Activated CD4-positive, alpha-beta T cell treated with anti-CD3 and anti-CD28 coated beads for 24 hours (primary cell): ENCODE results near the gene BASP1.
"Not testable (repeated sequence)": the region's sequence is repeated elsewhere in the genome, so short reads cannot be mapped to it uniquely, and the experiment has no call there.

Experiments
- DNase-seq, 2 donors: peaks; one replicate each; pipeline ENCODE4 v3.0.0-alpha.2; 2020; ENCODE audit warnings: low read depth in 2 of 2

The BASP1 gene

DNA sequence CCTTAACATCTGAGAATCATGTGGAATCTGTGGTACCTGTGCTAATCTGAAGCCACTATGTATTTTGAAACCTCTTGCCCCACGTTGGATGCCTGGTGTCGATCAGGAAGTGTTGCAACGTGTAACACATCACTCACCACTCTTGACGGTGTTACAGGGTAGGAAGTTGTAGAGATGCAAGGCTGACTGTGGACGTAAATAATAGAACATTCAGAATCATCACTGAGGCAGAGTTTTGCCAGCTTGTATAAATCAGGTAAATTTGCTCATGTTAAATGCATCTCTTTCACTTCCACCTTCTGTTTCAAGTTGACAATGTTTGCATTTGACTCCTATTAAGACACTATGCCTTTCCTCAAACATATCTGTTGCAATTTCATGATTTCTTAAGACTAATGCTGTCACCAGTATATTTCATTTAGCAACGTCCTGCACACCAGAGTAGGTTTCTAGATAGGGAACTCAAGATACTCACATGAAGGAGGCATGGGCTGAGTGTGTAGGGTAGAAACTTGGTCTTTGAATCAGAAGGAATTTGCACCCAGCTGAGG, 38.1 kb downstream of the BASP1 start:
- DNase-seq: no peak

DNA sequence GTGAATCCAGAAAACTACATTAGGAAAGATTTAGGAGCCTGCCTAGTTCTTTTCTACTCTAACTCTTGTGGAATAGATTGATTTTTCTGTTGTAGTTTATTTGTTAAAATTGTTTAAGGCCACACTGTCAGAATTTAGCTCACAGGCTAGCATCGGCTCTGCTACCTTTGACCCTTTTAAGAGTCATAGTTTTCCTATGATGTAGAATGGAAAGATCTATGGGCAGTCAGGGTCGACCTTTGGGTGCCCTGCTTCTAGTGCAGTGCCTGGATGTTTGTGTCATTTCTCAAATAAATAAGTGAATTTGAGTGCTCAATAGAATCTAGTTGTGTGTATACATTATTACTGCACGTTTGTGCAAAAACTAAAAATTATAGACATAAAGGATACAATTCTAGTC, 38.7 kb downstream of the BASP1 start:
- no peak for DNase-seq

DNA sequence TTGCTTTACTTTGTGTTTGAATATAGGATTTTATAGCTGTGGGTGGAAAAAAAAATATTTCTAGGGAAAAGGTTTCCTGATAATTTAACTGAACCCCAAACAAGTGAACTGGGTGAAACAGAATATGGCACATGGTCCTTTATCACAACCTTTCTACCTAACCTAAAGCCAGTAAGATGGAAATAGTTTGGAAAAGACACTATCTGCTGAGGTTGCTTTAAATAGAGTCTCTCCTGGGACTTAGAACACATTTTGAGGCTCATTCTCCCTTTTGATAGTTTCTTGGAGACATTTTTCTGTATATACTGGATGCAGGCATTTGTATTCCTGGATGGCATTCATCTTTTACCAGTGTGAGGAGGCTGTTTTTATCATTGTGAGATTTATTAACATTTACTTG, 39.4 kb downstream of the BASP1 start:
- no peak for DNase-seq

DNA sequence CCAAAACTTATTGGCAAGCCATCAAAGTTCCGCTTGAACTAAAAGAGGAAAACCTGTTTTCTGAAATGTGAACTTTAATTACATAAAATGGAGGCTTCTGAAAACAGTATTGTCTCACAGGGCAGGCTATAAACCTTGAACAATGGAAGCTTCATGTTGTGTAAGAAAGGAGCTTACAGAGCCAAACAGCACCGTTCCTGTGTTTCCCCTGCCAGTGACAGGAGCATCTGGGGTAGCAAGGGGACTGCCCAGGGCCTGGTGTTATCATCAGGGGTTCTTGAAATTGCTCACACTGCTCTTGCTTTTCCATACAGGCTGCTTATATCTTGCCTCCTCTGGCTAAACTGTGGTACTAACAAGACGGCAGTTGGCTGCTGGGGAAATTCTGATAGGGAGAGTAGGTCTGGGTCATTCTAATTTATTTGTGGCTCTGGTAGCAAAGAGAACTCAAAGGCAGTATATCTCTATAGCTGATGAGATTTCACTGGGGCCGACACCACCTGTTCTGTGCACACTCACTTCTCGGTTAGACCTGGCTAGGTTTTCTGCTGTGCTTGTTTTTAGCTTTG, 40.4 kb downstream of the BASP1 start:
- DNase-seq: no peak

DNA sequence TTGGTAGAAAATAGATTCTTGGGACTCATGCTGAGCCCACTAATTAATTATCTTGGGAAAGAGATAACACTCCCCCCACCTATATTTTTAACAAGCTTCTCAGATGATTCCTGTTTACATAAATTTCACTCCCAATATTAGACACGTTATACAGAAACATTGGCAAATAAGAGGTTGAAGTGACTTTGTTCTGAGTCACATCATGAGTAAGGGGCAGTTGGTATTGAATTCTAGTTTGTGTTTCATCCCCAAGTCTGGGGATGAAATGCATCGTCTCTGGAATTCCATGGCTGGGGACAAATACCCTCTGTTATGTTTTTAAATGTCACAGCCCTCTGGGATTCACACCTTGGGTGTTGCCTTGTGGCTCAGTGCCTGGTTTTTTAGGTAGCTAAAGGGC, 41.0 kb downstream of the BASP1 start:
- DNase-seq: no peak

DNA sequence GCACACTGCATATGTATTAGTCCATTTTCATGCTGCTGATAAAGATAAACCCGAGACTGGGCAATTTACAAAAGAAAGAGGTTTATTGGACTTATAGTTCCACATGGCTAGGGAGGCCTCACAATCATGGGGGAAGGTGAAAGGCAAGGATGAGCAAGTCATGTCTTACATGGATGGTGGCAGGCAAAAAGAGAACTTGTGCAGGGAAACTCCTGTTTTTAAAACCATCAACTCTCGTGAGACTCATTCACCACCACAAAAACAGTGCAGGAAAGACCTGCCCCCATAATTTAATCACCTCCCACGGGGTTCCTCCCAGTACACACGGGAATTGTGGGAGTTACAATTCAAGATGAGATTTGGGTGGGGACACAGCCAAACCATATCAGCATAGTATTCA, 41.6 kb downstream of the BASP1 start:
- not testable (repeated sequence) for DNase-seq

DNA sequence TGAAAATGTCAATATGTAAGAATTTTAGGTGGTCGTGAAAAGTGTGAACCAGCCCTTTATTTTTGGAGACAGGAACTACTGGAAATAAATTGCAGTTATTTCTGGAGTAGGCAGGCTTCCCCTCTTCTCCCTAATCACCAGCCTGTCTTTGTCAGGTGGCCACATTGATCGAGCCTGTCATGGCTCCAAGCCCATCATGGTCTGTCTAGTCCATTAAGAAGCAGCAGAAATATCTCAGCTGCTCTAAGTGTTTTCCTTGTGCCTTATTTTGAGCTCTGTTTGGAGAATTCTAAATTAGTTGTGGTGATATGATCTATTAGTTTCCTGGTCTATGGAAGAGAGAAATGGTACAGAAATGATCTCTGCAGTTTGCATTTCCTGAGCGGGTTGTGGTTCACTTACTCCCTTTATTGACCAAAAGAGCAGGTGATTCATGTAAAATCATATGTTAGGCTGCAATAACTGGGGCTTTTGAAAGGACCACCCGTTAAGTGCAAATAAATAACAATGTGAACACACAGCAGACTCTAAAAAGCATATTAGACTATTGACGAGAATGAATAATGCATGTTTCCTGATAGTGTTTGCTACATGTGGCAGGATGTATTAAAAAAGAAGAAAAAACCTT, 42.3 kb downstream of the BASP1 start:
- no peak for DNase-seq

DNA sequence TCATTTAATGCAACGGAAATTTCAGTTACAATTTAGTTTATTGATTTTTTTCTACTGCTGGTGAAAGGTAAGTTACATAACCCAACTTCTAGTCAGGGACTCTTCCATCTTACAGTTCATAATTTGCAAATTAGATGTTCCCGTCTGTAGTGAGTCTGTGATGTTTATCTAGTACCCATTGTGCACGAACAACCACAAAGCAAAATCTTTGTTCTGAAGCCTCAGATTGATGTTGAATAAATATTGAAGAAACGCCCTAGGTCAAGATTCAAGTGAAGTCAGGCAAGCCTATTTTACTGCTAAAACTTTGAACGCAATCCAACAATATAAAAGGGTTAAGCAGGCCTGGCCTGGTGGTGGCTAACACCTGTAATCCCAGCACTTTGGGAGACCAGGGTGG, 43.1 kb downstream of the BASP1 start:
- DNase-seq: no peak

DNA sequence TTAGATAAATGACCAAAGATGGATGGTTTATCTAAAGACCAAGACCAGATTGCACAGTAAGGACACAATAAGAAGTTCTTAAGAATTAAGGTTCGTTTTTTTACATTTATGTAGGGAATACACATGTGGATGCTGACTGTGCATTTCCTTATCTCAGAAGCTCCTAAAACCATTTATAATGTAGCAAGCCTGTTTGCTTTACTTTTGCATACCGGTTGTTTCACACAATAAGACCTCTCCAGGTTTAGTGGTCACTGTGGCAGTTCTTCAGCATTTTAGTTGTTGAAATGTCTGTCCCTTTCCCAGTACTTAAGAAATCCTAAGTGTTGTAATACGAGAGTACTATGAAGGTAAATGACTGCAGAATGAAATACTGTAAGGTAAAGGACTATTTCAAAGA, 43.6 kb downstream of the BASP1 start:
- no peak for DNase-seq

DNA sequence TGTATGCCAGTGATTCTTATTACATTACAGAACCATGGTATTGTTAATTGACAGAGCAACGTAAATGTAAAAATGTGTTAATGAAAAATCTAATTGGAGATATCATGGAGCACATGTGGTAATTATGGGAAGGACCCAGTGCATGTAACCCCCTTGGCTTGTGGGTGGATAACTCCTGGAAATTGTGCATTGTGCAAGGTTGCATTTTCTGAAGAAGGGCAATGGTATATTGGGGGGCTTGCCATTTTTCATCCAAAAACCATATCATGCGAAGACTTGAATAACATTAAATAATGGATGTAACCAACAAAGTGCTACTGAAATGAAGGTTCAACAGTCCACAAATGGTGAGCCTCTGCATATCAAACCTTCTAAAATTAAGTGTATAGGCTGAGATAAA, 47.6 kb downstream of the BASP1 start:
- no peak for DNase-seq

DNA sequence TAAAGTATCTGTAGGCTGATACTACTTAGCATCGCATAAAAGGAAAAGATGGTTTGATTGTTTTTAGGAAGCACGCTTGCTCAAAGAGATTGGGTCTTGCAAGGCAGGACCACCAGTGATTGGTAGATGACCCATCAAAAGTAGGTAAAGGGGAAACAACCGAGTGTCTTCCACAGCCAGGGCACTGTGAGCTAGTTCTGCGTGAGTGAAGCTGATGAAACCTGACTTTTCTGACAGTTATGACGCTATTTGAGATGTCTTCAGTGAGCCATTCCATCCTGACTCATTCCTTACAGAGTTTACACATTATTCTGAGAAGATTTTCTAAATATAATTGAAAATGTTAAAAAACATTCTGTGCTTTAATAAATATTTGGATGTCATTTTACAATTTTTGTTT, 49.7 kb downstream of the BASP1 start:
- no peak for DNase-seq

DNA sequence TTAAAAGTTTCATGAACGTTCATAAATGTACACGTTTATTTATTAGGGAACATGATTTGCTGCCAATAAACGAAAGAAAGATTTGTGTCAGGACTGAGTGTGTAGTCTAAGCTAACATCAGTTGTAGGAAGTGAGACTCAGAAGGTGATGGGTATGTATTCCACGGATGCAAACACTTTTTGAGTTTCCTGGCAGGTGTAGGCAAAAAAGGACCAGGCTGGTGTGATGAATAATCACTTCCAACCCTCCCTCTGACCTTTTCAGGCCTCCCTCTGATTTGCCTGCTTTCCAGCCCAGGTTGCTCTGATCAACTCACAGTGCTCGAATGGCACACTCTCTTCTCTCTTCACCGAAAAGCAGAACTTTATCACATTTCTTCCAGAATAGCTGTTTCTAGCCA, 51.8 kb downstream of the BASP1 start:
- DNase-seq: no peak

DNA sequence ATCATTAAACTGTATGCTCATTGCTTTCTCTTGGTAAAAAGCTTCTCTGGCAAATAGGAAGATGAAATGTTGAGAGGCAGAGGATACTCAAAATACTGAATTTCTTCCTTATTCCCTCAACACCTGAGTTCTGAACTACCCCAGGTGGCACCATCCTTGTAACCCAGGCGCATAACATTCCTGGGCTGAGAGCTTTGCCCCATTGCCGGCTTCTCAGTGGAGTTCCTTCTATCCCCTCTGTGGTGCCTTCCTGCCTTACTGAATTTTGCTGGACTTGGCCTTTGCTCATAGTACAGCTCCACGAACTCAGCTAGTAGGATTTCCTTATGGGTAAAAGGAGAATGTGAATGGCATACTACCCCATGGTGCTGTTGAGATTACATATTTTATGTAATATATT, 54.7 kb downstream of the BASP1 start:
- DNase-seq: no peak

DNA sequence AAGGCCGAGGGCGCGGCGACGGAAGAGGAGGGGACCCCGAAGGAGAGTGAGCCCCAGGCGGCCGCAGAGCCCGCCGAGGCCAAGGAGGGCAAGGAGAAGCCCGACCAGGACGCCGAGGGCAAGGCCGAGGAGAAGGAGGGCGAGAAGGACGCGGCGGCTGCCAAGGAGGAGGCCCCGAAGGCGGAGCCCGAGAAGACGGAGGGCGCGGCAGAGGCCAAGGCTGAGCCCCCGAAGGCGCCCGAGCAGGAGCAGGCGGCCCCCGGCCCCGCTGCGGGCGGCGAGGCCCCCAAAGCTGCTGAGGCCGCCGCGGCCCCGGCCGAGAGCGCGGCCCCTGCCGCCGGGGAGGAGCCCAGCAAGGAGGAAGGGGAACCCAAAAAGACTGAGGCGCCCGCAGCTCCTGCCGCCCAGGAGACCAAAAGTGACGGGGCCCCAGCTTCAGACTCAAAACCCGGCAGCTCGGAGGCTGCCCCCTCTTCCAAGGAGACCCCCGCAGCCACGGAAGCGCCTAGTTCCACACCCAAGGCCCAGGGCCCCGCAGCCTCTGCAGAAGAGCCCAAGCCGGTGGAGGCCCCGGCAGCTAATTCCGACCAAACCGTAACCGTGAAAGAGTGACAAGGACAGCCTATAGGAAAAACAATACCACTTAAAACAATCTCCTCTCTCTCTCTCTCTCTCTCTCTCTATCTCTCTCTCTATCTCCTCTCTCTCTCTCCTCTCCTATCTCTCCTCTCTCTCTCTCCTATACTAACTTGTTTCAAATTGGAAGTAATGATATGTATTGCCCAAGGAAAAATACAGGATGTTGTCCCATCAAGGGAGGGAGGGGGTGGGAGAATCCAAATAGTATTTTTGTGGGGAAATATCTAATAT, 58.1 kb downstream of the BASP1 start:
- DNase-seq: no peak

DNA sequence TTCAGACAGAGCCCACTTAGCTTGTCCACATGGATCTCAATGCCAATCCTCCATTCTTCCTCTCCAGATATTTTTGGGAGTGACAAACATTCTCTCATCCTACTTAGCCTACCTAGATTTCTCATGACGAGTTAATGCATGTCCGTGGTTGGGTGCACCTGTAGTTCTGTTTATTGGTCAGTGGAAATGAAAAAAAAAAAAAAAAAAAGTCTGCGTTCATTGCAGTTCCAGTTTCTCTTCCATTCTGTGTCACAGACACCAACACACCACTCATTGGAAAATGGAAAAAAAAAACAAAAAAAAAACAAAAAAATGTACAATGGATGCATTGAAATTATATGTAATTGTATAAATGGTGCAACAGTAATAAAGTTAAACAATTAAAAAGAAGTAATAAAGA, 59.0 kb downstream of the BASP1 start:
- no peak for DNase-seq

DNA sequence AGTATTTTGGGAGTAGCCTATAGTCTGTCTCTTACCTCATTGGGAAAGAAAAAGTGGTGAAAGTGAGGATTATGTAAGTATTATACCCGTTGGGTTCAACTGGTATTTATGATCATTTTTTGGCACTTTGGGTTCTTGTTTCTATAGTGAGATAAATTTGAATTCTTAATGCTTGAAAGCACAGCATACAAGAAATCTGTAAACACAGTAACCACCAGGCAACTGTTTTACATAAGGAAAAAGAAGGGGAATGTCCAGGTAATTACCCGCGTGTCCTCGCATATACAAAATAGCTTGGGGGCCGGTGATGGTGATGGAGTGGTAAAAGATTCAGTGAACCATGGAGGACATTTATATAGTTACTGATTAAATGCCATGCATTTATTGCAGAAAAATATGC, 60.5 kb downstream of the BASP1 start:
- no peak for DNase-seq

DNA sequence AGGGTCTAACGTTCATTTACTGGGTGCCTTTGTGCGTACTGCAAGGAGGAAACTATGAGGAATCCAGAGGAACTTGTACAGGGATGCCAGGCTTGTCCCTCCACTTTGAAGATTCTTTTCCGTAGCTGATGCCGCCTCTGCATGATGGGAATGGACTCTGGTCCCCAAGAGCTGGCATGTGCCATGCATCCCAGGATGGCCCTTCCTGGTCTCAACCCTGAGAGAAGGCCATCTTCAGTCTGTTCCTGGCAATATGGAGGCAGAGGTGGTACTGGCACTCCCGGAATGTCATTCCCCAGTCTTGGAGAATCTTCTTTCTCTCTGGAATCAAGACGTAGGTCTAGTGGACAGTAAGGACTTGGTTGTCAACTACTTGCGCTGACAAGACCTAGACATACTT, 61.5 kb downstream of the BASP1 start:
- DNase-seq: no peak

DNA sequence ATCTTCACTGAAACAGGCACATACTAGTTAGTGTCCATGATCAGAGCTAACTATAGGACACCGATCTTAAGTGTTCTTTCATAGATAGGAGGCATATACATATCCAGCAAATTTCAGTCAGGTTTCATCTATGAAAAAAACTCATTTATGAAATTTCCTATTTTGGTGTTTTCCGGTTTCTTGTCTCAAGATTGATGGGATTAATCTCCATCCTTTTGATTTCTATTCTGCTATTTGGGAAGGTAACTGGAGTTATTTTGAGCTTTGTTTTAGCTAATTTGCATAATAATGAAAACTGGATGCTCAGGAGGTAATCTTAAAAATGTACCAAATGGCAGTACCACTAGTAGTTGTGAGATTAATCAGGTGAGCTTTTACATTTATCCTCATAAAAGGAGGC, 62.1 kb downstream of the BASP1 start:
- DNase-seq: no peak

DNA sequence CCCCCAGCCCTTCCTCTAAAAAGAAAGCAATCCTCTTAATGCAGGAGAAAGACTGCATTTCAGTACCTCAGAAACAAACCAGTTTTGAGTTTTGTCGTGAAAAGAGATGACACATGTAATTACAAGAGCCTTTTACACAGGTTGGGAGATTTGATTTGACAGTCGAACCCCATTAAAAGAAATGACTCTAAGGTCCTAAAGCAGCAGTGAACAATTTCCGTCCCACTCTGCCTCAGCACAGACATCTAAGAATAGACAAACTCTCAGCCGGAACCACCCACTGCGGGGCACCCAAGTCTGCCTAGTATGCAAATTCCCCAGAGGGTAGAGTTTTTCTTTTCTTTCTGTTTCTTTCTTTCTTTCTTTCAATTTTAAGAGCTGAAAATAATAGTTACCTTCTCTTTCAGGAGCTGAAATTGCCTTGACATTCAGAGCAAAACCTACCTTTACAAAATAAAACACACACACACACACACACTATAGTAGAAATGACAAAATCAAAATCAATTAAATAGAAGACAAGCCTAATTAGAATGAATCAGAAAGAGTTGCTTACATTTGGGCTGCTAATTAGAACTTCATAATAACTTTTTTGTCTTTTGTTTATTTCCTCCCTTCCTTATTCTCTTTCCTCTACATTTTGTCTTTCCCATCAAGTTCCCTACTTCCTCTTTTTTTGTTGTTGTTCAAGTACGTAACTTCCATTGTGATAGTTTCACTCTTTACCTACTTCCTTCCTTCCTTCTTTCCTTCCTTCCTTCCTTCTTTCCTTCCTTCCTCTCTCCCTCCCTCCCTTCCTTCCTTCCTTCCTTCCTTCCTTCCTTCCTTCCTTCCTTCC, 65.1 kb downstream of the BASP1 start:
- DNase-seq: no peak

DNA sequence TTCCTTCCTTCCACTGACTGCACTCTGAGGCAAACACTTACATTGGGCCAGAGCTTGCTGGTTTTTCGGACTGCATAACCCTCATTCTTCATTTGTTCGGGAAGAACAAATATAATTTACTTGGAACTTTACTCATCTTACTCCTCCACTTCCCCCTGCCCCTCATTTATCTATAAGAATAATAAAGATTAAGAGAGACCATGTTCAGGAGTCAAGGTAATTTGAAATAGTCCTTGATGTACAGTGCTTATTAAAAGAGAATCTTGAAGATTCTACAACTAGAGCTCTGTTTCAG, 65.6 kb downstream of the BASP1 start:
- DNase-seq: no peak

DNA sequence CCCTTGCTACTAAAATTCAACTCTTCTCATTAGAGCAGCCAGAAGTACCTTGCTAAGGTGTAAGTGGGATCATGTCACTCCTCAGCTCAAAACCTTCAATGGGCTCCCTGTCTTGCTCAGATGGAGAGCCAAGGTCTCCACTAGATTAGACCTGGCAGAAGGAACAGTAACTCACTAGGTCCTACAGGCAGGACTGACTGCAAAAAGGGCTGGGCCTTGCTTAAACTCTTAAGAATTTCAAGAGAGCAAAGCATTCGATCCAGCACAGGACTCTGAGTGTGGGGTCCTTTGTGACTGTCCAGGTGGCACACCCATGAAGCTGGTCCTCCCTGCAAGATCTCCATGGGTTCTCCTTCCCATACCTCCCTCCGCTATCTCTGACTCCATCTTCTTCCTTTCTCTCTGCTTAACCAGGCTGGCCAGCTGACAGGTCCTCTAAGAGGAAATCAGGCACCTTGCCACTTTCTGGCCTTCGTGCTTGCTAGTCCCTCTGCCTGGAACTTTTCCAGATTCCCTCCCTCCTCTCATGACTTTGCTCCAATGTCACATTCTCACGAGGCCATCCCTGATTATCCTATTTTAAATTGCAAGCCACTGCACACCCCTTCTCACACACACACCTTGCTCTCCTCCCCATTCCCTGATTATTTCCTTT, 70.2 kb downstream of the BASP1 start:
- no peak for DNase-seq

DNA sequence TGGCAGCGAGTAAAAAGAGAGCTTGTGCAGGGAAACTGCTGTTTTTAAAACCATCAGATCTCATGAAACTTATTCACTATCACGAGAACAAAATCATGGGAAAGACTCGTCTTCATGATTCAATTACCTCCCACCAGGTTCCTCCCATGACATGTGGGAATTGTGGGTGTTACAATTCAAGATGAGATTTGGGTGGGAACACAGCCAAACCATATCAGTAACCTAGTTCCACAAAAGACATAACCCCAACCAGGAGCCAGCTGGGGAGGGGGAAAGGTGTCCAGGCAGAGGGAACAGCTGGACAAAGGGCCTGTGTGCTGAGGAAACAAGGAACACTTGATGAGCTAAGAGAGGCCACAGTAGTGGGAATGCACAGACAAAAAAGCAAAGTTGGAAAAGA, 71.1 kb downstream of the BASP1 start:
- no peak for DNase-seq
